Neural progenitor cell (in vitro differentiated cells): ENCODE results near the gene MAB21L4. TPM values are rescaled to one million over a fixed set of nuclear protein-coding genes. Genes with fewer than 3 reads are reported as not detected.

Experiments used
- DNase-seq: peaks from one replicate; pipeline ENCODE4 v3.0.0-alpha.2; 2016; ENCODE audit warnings: low spot score
- H2AFZ ChIP-seq: fragments of 200-600 bp; sonication (generic); replicated peaks from 2 replicates; pipeline ENCODE4 v1.6.1; 2016; ENCODE audit warnings: antibody characterized with exemption
- H3F3A ChIP-seq: fragments of 200-600 bp; sonication (generic); 2 replicates; pipeline ENCODE4 v1.6.1; 2016; ENCODE audit warnings: antibody characterized with exemption, low read depth
- H3K27ac ChIP-seq: fragments of 200-600 bp; sonication (generic); 2 replicates; pipeline ENCODE4 v1.5.1; 2016; ENCODE audit warnings: mild to moderate bottlenecking
- H3K27me3 ChIP-seq: fragments of 200-600 bp; sonication (generic); 2 replicates; pipeline ENCODE4 v1.6.1; 2016; ENCODE audit warnings: mild to moderate bottlenecking, moderate library complexity
- H3K36me3 ChIP-seq: fragments of 200-600 bp; sonication (generic); 2 replicates; pipeline ENCODE4 v1.5.1; 2016
- H3K4me1 ChIP-seq: fragments of 200-600 bp; sonication (generic); 2 replicates; pipeline ENCODE4 v1.6.1; 2016; ENCODE audit warnings: mixed run types
- H3K4me2 ChIP-seq: fragments of 200-600 bp; sonication (generic); 2 replicates; pipeline ENCODE4 v1.6.1; 2016
- H3K4me3 ChIP-seq: fragments of 200-600 bp; sonication (generic); 2 replicates; pipeline ENCODE4 v1.5.1; 2016
- H3K79me2 ChIP-seq: fragments of 200-600 bp; sonication (generic); 2 replicates; pipeline ENCODE4 v1.6.1; 2016; ENCODE audit warnings: low read depth
- H3K9ac ChIP-seq: fragments of 200-600 bp; sonication (generic); 2 replicates; pipeline ENCODE4 v1.6.1; 2016
- H3K9me3 ChIP-seq: fragments of 200-600 bp; sonication (generic); 2 replicates; pipeline ENCODE4 v1.5.1; 2016; ENCODE audit warnings: low read depth
- H4K20me1 ChIP-seq: fragments of 200-600 bp; sonication (generic); 2 replicates; pipeline ENCODE4 v1.6.1; 2016; ENCODE audit warnings: low read depth
- H3K27ac Mint-ChIP-seq: 3 replicates; pipeline ENCODE4 v1.8.0; 2021; ENCODE audit warnings: mixed read lengths
- H3K27me3 Mint-ChIP-seq: 2 replicates; pipeline ENCODE4 v1.8.0; 2022; ENCODE audit warnings: low read depth, mild to moderate bottlenecking, inconsistent platforms, moderate library complexity, mixed read lengths; ENCODE audit not compliant: insufficient read depth
- H3K36me3 Mint-ChIP-seq: 3 replicates; pipeline ENCODE4 v1.8.0; 2021; ENCODE audit warnings: mixed read lengths
- H3K4me1 Mint-ChIP-seq: 3 replicates; pipeline ENCODE4 v1.8.0; 2021; ENCODE audit warnings: mixed read lengths
- H3K4me3 Mint-ChIP-seq: 3 replicates; pipeline ENCODE4 v1.8.0; 2021; ENCODE audit warnings: mild to moderate bottlenecking, moderate library complexity, mixed read lengths
- H3K9me3 Mint-ChIP-seq: 3 replicates; pipeline ENCODE4 v1.8.0; 2020; ENCODE audit warnings: mixed read lengths
- EZH2 ChIP-seq: fragments of 200-600 bp; sonication (generic); IDR thresholded peaks from 2 replicates; pipeline ENCODE4 v1.6.1; 2017; ENCODE audit warnings: antibody characterized with exemption, mild to moderate bottlenecking, moderate library complexity
- EZH2phosphoT487 ChIP-seq: fragments of 200-600 bp; sonication (generic); IDR thresholded peaks from 2 replicates; pipeline ENCODE4 v1.6.1; 2017; ENCODE audit warnings: antibody characterized with exemption
- total RNA-seq: library from RNA; depleted of rRNA; stranded (reverse); fragments of >200 nt; gene quantifications from 2 replicates; pipeline ENCODE4 v1.2.3, GENCODE V29; 2015; ENCODE audit warnings: low replicate concordance
- TF ChIP-seq, protein P1 (sequence below): fragments of 200-600 bp; sonication (generic); IDR thresholded peaks from 2 replicates; pipeline ENCODE4 v1.5.1; 2017; ENCODE audit warnings: antibody characterized with exemption, mild to moderate bottlenecking

MAB21L4 gene
- total RNA-seq, 1 donor from 2014 or later, result not detected

DNA sequence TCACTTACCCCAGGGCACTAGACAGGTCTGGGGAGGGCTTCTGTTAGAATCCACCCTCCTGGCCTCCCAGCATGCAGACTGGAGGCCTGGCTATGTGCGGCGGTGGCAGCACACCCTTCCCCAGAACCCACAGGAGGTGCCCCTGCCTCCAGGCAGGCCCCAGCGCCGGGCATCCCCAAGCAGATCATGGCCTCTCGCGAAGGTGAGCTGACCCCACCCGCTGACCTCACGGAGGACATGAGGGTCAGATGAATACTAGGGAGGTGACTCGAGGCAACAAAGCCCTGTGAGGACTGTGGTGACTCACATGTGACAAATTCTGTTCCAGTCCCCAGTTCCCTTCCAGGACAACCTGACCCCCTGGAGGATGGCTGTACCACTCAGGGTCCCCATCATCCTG is 1.9 kb downstream of the MAB21L4 start:
- Histone ChIP-seq H2AFZ (no peak overlapping the region), H3K9me3 (no peaks in the 10 kb centered on the region), H3K27ac (no peak overlapping the region), H4K20me1 (no peaks in the 10 kb centered on the region), H3K27me3 (no peaks in the 10 kb centered on the region), H3K9ac (no peak overlapping the region), H3K4me1 (no peaks in the 10 kb centered on the region), H3K36me3 (no peaks in the 10 kb centered on the region), H3K79me2 (no peaks in the 10 kb centered on the region), H3K4me3 (no peak overlapping the region), H3K4me2 (no peak overlapping the region), H3F3A (no peaks in the 10 kb centered on the region)
- Mint-ChIP-seq H3K27ac (no peak overlapping the region), H3K9me3 (no peaks in the 10 kb centered on the region), H3K4me3 (no peak overlapping the region), H3K36me3 (no peaks in the 10 kb centered on the region), H3K27me3 (no peaks in the 10 kb centered on the region), H3K4me1 (peaks cover 4% of the 10 kb centered on the region)
- DNase-seq, result no peak
- TF ChIP-seq EZH2, result no peak
- no peak for TF ChIP-seq EZH2phosphoT487
- TF ChIP-seq, protein P1, sequence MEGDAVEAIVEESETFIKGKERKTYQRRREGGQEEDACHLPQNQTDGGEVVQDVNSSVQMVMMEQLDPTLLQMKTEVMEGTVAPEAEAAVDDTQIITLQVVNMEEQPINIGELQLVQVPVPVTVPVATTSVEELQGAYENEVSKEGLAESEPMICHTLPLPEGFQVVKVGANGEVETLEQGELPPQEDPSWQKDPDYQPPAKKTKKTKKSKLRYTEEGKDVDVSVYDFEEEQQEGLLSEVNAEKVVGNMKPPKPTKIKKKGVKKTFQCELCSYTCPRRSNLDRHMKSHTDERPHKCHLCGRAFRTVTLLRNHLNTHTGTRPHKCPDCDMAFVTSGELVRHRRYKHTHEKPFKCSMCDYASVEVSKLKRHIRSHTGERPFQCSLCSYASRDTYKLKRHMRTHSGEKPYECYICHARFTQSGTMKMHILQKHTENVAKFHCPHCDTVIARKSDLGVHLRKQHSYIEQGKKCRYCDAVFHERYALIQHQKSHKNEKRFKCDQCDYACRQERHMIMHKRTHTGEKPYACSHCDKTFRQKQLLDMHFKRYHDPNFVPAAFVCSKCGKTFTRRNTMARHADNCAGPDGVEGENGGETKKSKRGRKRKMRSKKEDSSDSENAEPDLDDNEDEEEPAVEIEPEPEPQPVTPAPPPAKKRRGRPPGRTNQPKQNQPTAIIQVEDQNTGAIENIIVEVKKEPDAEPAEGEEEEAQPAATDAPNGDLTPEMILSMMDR, result no peak

DNA sequence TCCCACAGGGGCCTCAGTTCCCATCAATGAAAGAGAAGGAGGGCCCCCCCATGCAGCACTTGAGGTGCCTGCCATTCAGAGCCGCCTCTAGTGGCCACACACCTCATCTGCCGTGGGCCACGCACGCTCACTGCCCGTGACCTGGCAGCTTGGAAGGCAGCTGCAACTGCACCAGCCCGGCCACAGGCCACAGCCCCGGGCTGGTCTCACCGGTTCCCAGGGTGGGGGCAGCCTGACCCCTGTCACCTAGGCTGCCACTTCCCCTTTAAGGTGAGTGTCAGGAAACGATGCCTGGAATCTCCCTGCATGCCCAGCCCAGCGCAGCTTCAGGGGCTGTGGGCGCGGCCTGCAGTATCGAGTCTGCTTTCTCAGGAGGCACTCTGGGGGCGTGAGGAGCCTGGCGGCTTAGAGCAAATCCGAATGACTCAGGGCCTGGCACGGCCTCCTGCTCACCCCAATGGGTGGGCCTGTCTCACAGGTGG is 2.6 kb downstream of the MAB21L4 start:
- H3K36me3 Mint-ChIP-seq, result no peaks in the 10 kb centered on the region
- peak overlapping the region; percentile 63 for H3K27ac Mint-ChIP-seq

DNA sequence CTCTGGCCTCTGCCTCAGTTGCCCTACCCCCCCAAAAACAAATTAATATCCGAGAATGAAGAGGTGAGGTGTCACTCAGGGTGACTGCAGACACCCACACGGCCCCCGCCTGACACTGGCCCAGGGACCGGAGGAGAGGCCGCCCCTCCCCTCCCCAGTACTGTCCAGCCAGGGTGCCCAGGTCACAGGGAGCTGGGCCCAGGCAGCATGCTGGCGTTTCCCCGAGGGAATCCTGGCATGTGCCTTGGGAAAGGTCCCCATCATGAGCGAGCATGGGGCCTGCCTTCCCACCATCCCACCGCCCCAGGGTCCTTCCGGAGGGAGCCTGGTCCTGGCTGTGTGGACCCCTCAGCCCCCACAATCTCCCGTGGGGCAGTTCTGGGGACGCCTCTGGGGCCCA is 3.0 kb downstream of the MAB21L4 start:
- H3K27ac Mint-ChIP-seq, result no peak overlapping the region
- H3K27me3 Mint-ChIP-seq, result no peaks in the 10 kb centered on the region
- no peak for TF ChIP-seq EZH2phosphoT487
- TF ChIP-seq EZH2, result no peak
- TF ChIP-seq, protein P1, result no peak
- H3K36me3 Mint-ChIP-seq, result no peaks in the 10 kb centered on the region
- H3K4me1 ChIP-seq, result no peaks in the 10 kb centered on the region
- H3K4me1 Mint-ChIP-seq, result peaks cover 4% of the 10 kb centered on the region
- no peak overlapping the region for H2AFZ ChIP-seq
- no peaks in the 10 kb centered on the region for H3K36me3 ChIP-seq
- no peak for DNase-seq
- H3K4me3 Mint-ChIP-seq, result no peak overlapping the region
- no peak overlapping the region for H3K4me2 ChIP-seq
- no peak overlapping the region for H3K27ac ChIP-seq
- H3K27me3 ChIP-seq, result no peaks in the 10 kb centered on the region
- no peak overlapping the region for H3K4me3 ChIP-seq
- no peaks in the 10 kb centered on the region for H3K79me2 ChIP-seq
- H4K20me1 ChIP-seq, result no peaks in the 10 kb centered on the region
- no peaks in the 10 kb centered on the region for H3F3A ChIP-seq
- H3K9me3 Mint-ChIP-seq, result no peaks in the 10 kb centered on the region
- H3K9me3 ChIP-seq, result no peaks in the 10 kb centered on the region
- H3K9ac ChIP-seq, result no peak overlapping the region

More for the DNA sequence above, 2.6 kb downstream of the MAB21L4 start:
- H3K4me3 ChIP-seq, result no peak overlapping the region
- H3K4me2 ChIP-seq, result no peak overlapping the region
- TF ChIP-seq, protein P1, result peak; percentile 30
- no peak for TF ChIP-seq EZH2phosphoT487
- TF ChIP-seq EZH2, result no peak
- no peaks in the 10 kb centered on the region for H3K9me3 ChIP-seq
- no peaks in the 10 kb centered on the region for H3K27me3 ChIP-seq
- H3K4me3 Mint-ChIP-seq, result no peak overlapping the region
- no peak overlapping the region for H3K9ac ChIP-seq
- no peaks in the 10 kb centered on the region for H4K20me1 ChIP-seq
- H3K4me1 ChIP-seq, result no peaks in the 10 kb centered on the region
- H2AFZ ChIP-seq, result peak overlapping the region; percentile 44
- no peaks in the 10 kb centered on the region for H3K9me3 Mint-ChIP-seq
- no peaks in the 10 kb centered on the region for H3K36me3 ChIP-seq
- no peaks in the 10 kb centered on the region for H3K79me2 ChIP-seq
- DNase-seq, result peak; percentile 85
- no peaks in the 10 kb centered on the region for H3K27me3 Mint-ChIP-seq
- H3K27ac ChIP-seq, result no peak overlapping the region
- no peaks in the 10 kb centered on the region for H3F3A ChIP-seq
- peaks cover 4% of the 10 kb centered on the region for H3K4me1 Mint-ChIP-seq
